Thyroid gland (tissue), 4 donors: Measurements from ENCODE around the gene RBBP8.

ENCODE experiments used
- CTCF ChIP-seq, 6 experiments: fragments of 200-600 bp in 3 of 6; fragments of 450-650 bp in 3 of 6; sonication (generic) in 3 of 6; IDR thresholded peaks; one replicate each; pipeline ENCODE4 v1.5.1; 2016 to 2019; ENCODE audit warnings: antibody characterized with exemption in 6 of 6, mild to moderate bottlenecking in 2 of 6, inconsistent platforms in 1 of 6, moderate library complexity in 1 of 6
- POLR2A ChIP-seq, 2 donors: fragments of 450-650 bp; IDR thresholded peaks; one replicate each; pipeline ENCODE4 v1.6.1; 2017; ENCODE audit warnings: antibody characterized with exemption in 2 of 2, mild to moderate bottlenecking in 2 of 2, moderate library complexity in 1 of 2

- no peak for TF ChIP-seq POLR2A (IDR thresholded peaks at IDR 0.05)
- no peak for TF ChIP-seq CTCF (IDR thresholded peaks at IDR 0.05)
Observed at GRCh38 chr18:22883827-22884226, 49.3 kb upstream of the RBBP8 start.
